ENCODE data around the gene SULT2B1.

DNA sequence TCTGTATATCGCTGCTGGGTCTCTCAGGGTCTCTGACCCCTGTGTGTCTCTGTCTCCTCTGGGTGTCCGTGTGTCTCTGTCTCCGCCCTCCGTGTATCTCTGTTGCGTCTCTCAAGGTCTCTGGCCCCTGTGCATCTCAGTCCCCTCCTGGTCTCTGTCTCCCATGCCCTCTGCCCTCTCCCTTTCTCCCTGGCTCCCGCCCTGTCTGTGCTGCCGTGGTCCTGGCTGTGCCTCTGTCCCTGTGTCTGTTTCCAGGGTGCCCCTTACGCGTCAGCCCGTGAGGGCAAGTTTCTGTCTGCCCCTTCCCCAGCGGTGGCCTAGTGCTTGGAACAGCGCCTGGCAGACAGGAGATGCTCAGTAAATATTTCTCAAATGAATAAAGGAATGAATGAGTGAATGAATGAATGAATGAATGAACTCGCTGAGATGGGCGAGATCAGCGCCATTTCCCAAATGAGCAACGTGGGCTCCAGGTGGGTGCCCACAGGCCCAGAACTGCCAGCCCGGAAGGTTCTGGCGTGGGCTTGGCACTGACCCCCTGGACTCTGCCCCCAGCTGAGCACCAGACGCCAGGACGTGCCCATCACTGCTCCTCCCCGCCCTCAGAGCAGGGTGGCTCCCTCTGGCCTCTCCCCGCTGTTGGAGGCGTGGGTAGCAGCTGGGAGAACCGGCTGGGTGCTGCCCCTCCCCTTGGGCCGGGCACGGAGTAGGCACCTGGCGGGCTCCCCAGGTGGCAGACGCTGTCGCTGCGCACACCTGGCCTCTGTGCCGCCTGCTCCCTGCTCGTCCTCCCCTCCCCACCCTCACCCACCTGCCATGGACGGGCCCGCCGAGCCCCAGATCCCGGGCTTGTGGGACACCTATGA lies at the start of gene SULT2B1:
- TF ChIP-seq, protein P1, sequence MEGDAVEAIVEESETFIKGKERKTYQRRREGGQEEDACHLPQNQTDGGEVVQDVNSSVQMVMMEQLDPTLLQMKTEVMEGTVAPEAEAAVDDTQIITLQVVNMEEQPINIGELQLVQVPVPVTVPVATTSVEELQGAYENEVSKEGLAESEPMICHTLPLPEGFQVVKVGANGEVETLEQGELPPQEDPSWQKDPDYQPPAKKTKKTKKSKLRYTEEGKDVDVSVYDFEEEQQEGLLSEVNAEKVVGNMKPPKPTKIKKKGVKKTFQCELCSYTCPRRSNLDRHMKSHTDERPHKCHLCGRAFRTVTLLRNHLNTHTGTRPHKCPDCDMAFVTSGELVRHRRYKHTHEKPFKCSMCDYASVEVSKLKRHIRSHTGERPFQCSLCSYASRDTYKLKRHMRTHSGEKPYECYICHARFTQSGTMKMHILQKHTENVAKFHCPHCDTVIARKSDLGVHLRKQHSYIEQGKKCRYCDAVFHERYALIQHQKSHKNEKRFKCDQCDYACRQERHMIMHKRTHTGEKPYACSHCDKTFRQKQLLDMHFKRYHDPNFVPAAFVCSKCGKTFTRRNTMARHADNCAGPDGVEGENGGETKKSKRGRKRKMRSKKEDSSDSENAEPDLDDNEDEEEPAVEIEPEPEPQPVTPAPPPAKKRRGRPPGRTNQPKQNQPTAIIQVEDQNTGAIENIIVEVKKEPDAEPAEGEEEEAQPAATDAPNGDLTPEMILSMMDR (conservative IDR thresholded peaks at IDR 0.05; ENCODE audit: low read length), result no peak
- TF ChIP-seq EZH2phosphoT487 (IDR thresholded peaks at IDR 0.05; ENCODE audit: borderline replicate concordance, low read depth, low read length), result no peak
